NCI-H774 (cell line): ENCODE measurements around the gene CARD18.

Source experiments
- DNase-seq: peaks from one replicate; lab custom pipeline; 2025; lab: John Stamatoyannopoulos, UW

CARD18 gene

DNA sequence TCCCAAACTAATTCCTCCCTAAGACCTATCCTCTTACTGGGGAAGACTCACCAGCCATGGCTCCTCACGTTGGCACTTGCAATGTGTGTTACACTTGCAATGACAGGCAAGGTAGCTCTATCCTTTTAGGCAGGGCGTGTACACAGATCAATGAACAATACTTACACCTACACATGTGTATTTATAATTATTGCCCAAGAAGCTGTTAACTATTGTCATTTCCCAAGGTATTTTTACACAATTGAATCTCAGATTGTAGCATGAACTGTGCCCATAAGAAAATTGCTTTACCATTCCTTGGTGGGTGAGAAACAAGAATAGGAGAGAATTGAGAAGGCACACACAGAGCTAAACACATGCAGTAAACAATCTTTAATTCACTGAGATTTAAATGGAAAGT lies at the start of gene CARD18:
TSS of gene CARD18 (minus strand) at position 101 of the 400 bp plus-strand sequence. CDS start at position 58, 43 bp downstream.
- no peak for DNase-seq

DNA sequence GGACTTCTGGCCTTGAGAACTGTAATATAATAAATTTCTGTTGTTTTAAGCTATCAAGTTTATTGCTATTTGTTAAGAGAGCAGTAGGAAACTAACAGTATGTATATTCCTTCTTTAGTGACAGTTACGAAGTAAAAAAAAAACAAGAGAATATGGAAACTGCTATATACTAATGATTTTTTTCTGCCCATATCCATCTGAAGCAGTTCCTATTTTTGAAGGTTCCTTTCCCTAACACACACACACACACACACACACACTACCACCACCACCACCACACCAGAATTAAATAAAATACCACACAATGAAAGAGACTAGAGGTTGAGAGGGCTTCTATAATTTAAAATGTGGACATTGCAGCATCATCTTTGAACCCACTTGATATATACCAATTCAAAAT lies 44.4 kb upstream of the CARD18 start:
- no peak for DNase-seq

- no peak for DNase-seq
These were observed 43.9 kb upstream of the CARD18 start for GRCh38 chr11:105183426-105183825.

- DNase-seq = no peak
These were observed 42.0 kb upstream of the CARD18 start for GRCh38 chr11:105181521-105181920.

DNA sequence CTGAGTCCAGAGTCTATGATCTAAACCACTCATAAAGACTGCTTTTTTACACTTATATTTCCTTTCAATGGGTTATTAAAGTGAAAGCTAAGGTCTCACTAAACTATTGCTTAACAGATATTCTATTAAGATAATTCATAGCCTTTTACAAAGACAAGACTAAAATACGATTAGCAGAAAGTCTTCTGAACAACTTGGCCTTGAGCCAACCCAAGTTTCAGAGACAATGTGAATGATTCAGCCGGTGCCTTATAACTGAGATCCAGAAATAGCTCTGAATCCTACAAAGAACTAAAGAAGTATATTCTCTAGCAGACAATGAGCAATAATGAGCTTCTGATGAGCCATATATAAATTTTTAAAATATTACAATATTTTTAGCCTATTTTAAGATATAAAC lies 41.5 kb upstream of the CARD18 start:
- DNase-seq = no peak

- peak; percentile 56 for DNase-seq
These were observed 40.1 kb upstream of the CARD18 start for GRCh38 chr11:105179542-105180278.

- no peak for DNase-seq
These were observed 38.1 kb upstream of the CARD18 start for GRCh38 chr11:105177658-105178057.

- DNase-seq = no peak
These were observed 28.9 kb upstream of the CARD18 start for GRCh38 chr11:105168457-105168856.

GRCh38 chr11:105167244-105167643 lies 27.7 kb upstream of the CARD18 start:
- no peak for DNase-seq

GRCh38 chr11:105164208-105164607 lies 24.6 kb upstream of the CARD18 start:
- no peak for DNase-seq

DNA sequence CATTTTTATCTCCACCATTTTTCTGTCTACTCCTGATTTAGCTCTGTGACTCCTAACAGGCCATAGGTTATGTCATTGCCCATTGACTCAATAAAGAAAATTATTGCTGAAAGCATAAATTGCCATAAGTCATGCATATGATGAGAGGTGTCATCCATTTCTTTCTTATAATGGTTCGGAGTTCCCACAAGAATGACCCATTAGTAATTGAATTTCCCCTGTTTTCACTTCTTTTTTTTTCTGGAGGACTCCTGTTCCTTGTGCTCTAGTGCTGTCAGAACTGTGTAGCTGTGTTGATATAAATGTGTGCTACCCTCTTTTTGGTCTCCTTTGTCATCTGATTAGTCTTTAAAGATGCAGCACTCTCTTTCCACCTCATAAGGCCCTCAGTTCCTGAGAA lies 22.9 kb upstream of the CARD18 start:
- DNase-seq = no peak

DNA sequence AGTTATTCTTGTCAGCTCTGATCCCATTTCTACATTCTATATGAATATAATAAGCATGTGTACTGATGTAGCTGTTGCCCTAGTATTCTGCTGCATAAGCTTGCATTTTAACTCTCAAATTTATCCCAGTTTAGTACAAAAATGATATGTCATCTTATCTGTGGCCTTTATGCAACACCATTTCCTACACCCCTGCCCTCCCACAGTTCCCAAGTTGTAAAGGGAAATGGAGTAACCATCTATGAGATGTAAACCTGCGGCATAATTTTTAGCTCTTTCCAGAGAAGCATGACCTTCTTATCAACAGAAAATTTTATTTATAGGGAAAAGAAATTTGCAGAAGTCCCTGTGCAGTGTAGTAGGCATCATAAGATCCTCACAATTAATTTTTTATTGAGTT lies 18.9 kb upstream of the CARD18 start:
- DNase-seq = no peak

- no peak for DNase-seq
These were observed 17.2 kb upstream of the CARD18 start for GRCh38 chr11:105156720-105157119.

- DNase-seq = no peak
These were observed 16.7 kb upstream of the CARD18 start for GRCh38 chr11:105156231-105156630.

GRCh38 chr11:105155679-105156078 lies 16.1 kb upstream of the CARD18 start:
- no peak for DNase-seq

DNA sequence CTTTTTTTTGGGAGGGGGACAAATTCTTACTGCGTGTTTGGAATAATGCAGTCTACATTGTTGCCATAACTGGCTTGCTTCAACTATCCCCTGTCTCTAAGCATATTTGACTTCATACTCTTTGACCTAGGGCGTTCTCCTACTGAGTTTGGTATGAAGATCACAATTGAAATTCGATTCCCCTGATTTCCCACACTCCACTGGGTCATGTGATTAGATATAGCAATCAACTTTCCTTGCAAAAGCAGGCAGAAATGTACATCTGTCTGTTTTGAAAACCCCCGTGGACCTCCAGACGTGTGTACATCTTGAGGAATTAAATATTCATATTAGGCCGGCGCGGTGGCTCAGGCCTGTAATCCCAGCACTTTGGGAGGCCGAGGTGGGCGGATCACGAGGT lies 13.8 kb upstream of the CARD18 start:
- DNase-seq = no peak

- no peak for DNase-seq
These were observed 13.0 kb upstream of the CARD18 start for GRCh38 chr11:105152560-105152959.

DNA sequence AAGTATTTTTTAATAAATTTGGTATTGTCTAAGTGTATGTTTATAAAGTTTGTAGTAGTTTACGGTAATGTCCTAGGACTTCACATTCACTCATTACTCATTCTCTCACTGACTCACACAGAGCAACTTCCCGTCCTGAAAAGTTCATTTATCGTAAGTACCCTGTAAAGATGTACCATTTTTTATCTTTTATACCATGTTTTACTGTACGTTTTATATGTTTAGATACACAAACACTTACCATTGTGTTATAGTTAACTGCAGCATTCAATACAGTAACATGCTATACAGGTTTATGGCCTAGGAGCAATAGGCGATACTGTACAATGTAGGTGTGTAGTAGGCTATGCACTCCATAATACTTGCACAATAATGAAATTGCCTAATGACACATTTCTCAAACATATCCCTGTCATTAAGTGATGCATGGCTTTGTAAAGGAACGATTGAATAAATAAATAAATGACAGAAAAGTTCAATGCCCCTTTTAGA lies 12.5 kb upstream of the CARD18 start:
- no peak for DNase-seq

GRCh38 chr11:105149477-105149876 lies 9.9 kb upstream of the CARD18 start:
- no peak for DNase-seq

DNA sequence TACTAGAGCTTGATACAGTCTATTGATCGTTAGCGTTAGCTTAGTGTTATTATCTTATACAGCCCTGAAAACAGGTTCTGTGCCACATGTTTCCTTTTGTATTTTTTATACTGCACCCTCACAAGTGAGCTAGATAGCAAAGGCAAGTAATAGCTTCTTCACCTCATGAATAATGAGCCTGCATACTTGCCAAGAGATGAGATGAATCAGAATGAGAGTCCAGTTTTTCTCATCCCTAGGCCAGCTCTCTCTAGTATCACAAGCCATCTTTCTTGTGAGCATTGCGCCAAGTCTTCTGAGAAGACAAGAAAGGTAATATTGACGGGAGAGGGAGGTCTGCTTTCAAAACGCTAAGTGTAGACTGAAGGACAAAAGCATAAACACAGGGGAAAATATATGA lies 8.7 kb upstream of the CARD18 start:
- DNase-seq = no peak

- DNase-seq = no peak
These were observed 5.3 kb upstream of the CARD18 start for GRCh38 chr11:105144887-105145286.

- no peak for DNase-seq
These were observed 2.6 kb upstream of the CARD18 start for GRCh38 chr11:105142167-105142566.

- no peak for DNase-seq
These were observed 2.3 kb downstream of the CARD18 start for GRCh38 chr11:105137286-105137685.

GRCh38 chr11:105135883-105136282 lies 3.7 kb downstream of the CARD18 start:
- DNase-seq = no peak
